NCI-H1694 treated with DMSO at 0.1 percent for 48 hours (cell line): ENCODE measurements around the gene NBEAL2.

Source experiments
- DNase-seq: peaks from one replicate; lab custom pipeline; 2025; lab: John Stamatoyannopoulos, UW

Gene NBEAL2

GRCh38 chr3:46986782-46987310 is 7.4 kb downstream of the NBEAL2 start:
- no peak for DNase-seq

- DNase-seq: no peak
Measured at GRCh38 chr3:46987319-46987742, 7.9 kb downstream of the NBEAL2 start.

GRCh38 chr3:46987743-46988401 is 8.4 kb downstream of the NBEAL2 start:
- DNase-seq: no peak

GRCh38 chr3:46988616-46989015 is 9.2 kb downstream of the NBEAL2 start:
- DNase-seq: no peak

- no peak for DNase-seq
Measured at GRCh38 chr3:46989146-46989810, 9.8 kb downstream of the NBEAL2 start.

GRCh38 chr3:46990573-46991374 is 11.3 kb downstream of the NBEAL2 start:
- DNase-seq: no peak

- DNase-seq: no peak
Measured at GRCh38 chr3:46991406-46992165, 12.1 kb downstream of the NBEAL2 start.

GRCh38 chr3:46992231-46992630 is 12.8 kb downstream of the NBEAL2 start:
- DNase-seq: no peak

GRCh38 chr3:46993292-46993691 is 13.8 kb downstream of the NBEAL2 start:
- no peak for DNase-seq

GRCh38 chr3:46993986-46994385 is 14.5 kb downstream of the NBEAL2 start:
- no peak for DNase-seq

- DNase-seq: no peak
Measured at GRCh38 chr3:46994801-46995731, 15.6 kb downstream of the NBEAL2 start.

GRCh38 chr3:46995901-46996562 is 16.6 kb downstream of the NBEAL2 start:
- no peak for DNase-seq

- no peak for DNase-seq
Measured at GRCh38 chr3:46996689-46997452, 17.4 kb downstream of the NBEAL2 start.

GRCh38 chr3:46997453-46998091 is 18.1 kb downstream of the NBEAL2 start:
- no peak for DNase-seq

GRCh38 chr3:46998121-46998851 is 18.8 kb downstream of the NBEAL2 start:
- DNase-seq: no peak

- no peak for DNase-seq
Measured at GRCh38 chr3:46998852-46999515, 19.5 kb downstream of the NBEAL2 start.

GRCh38 chr3:46999516-47000197 is 20.2 kb downstream of the NBEAL2 start:
- DNase-seq: no peak
